K562 (cell line): ENCODE results near the gene WNT11. TPM values are rescaled to one million over a fixed set of nuclear protein-coding genes. Genes with fewer than 3 reads are reported as not detected.

Experiments
- ATAC-seq: fragments of 200-7000 bp; cut with Tn5 transposase; 3 replicates; pipeline ENCODE4 v1.9.1; 2020; ENCODE audit warnings: moderate library complexity
- BruUV-seq: library from RNA; stranded (reverse); fragments of 400-500 nt; replicated peaks from 2 replicates; lab custom pipeline; 2021; lab: Mats Ljungman, UMichigan
- CTCF ChIA-PET: fragments of 300-600 bp; formaldehyde crosslinking; extraction: SDS; loops from one replicate; lab custom pipeline; 2021; ENCODE audit warnings: low intra/inter-chr PET ratio; lab: Yijun Ruan, JAX
- POLR2A ChIA-PET: fragments of 300-600, 350-650 bp; sonication (Branson Sonifier 250); formaldehyde crosslinking; extraction: SDS; loops from one replicate; lab custom pipeline; 2021; ENCODE audit warnings: antibody characterized with exemption, inconsistent platforms; lab: Yijun Ruan, JAX
- DNase-seq, 4 experiments: peaks; one replicate each; pipeline versions ENCODE4 v3.0.0 to v3.0.0-alpha.2; 2011 to 2018; ENCODE audit warnings: low spot score in 3 of 4, mixed read lengths in 3 of 4; ENCODE audit errors: extremely low read depth in 1 of 4
- FAIRE-seq: peaks from 2 replicates; lab custom pipeline; 2011; peaks lifted over from hg19 to GRCh38; lab: Jason Lieb, UNC
- H2AFZ ChIP-seq: 2 replicates; pipeline ENCODE4 v1.6.0; 2011; ENCODE audit warnings: low read depth, low read length, control low read depth, inconsistent platforms
- H3K27ac ChIP-seq: fragments of 200-600 bp; 3 replicates; pipeline ENCODE4 v1.8.0; 2011; ENCODE audit warnings: low read depth, mild to moderate bottlenecking, control low read depth, inconsistent platforms, low read length, moderate library complexity, mixed read lengths; ENCODE audit errors: extremely low read depth
- H3K27me3 ChIP-seq, 2 experiments: fragments of 300-600 bp in 1 of 2; 2 replicates in 1 of 2; 3 replicates in 1 of 2; pipeline versions ENCODE4 v1.6.0 to v1.8.0; 2011; ENCODE audit warnings: inconsistent platforms in 2 of 2, low read length in 2 of 2, mild to moderate bottlenecking in 1 of 2, mixed read lengths in 1 of 2, moderate library complexity in 1 of 2; ENCODE audit not compliant: control insufficient read depth in 2 of 2, insufficient read depth in 2 of 2
- H3K36me3 ChIP-seq: fragments of 300-600 bp; 3 replicates; pipeline ENCODE4 v1.8.0; 2011; ENCODE audit warnings: mild to moderate bottlenecking, low read length, inconsistent platforms; ENCODE audit not compliant: control insufficient read depth, insufficient read depth
- H3K4me1 ChIP-seq, 2 experiments: fragments of 200-600 bp in 1 of 2; replicated peaks in 1 of 2; 2 replicates in 1 of 2; 3 replicates in 1 of 2; pipeline versions ENCODE4 v1.5.1 to v1.8.0; 2011; ENCODE audit warnings: inconsistent platforms in 2 of 2, low read length in 2 of 2, mild to moderate bottlenecking in 1 of 2, mixed read lengths in 1 of 2, moderate library complexity in 1 of 2; ENCODE audit not compliant: control insufficient read depth in 2 of 2, insufficient read depth in 2 of 2
- H3K4me2 ChIP-seq: 2 replicates; pipeline ENCODE4 v1.6.1; 2011; ENCODE audit warnings: low read length, control low read depth, inconsistent platforms, mixed read lengths; ENCODE audit not compliant: insufficient read depth
- H3K4me3 ChIP-seq: fragments of 200-600 bp; sonication (generic), shearing (Covaris generic); 2 replicates; pipeline ENCODE4 v1.5.1; 2016; ENCODE audit warnings: control low read depth, inconsistent platforms
- H3K79me2 ChIP-seq: fragments of 200-600 bp; 3 replicates; pipeline ENCODE4 v1.8.0; 2011; ENCODE audit warnings: low read length, inconsistent platforms; ENCODE audit not compliant: control insufficient read depth, insufficient read depth
- H3K9ac ChIP-seq, 2 experiments: 2 replicates each; pipeline versions ENCODE4 v1.6.0 to v1.6.1; 2011; ENCODE audit warnings: low read depth in 2 of 2, low read length in 2 of 2, control low read depth in 1 of 2, inconsistent platforms in 1 of 2, mild to moderate bottlenecking in 1 of 2, mixed read lengths in 1 of 2; ENCODE audit not compliant: insufficient read depth in 1 of 2
- H3K9me1 ChIP-seq: one replicate; pipeline ENCODE4 v1.6.0; 2011; ENCODE audit warnings: inconsistent platforms, mild to moderate bottlenecking, low read length, moderate library complexity; ENCODE audit not compliant: control insufficient read depth, insufficient read depth
- H3K9me3 ChIP-seq: replicated peaks from 2 replicates; pipeline ENCODE4 v1.5.1; 2011; ENCODE audit warnings: low read depth, low read length, inconsistent platforms; ENCODE audit not compliant: control insufficient read depth, insufficient read depth
- H4K20me1 ChIP-seq: replicated peaks from 2 replicates; pipeline ENCODE4 v1.6.1; 2011; ENCODE audit warnings: low read length, inconsistent platforms, mixed read lengths; ENCODE audit not compliant: control insufficient read depth, insufficient read depth
- CTBP1 ChIP-seq: fragments of 450-650 bp; IDR thresholded peaks from 2 replicates; pipeline ENCODE4 v1.6.1; 2016; ENCODE audit warnings: borderline replicate concordance
- EP400 ChIP-seq: fragments of 450-650 bp; IDR thresholded peaks from 2 replicates; pipeline ENCODE4 v1.6.1; 2017; ENCODE audit warnings: antibody characterized with exemption, mild to moderate bottlenecking, moderate library complexity
- SMAD4 ChIP-seq: fragments of 250-450 bp; sonication (Bioruptor Pico); conservative IDR thresholded peaks from 2 replicates; pipeline ENCODE4 v1.8.0; 2021; ENCODE audit warnings: inconsistent platforms, mild to moderate bottlenecking, moderate library complexity
- VEZF1 ChIP-seq: fragments of 200-800 bp; sonication (Bioruptor generic); IDR thresholded peaks from 2 replicates; pipeline ENCODE4 v1.6.1; 2017; ENCODE audit warnings: missing genetic modification characterization, missing compliant biosample characterization
- ZBED1 ChIP-seq: IDR thresholded peaks from 2 replicates; pipeline ENCODE4 v1.6.1; 2014
- ZBTB11 ChIP-seq, 3 experiments: fragments of 200-800 bp in 1 of 3; fragments of 250-450 bp in 1 of 3; fragments of 450-650 bp in 1 of 3; sonication (Bioruptor Pico) in 1 of 3; sonication (Bioruptor generic) in 1 of 3; formaldehyde crosslinking in 1 of 3; IDR thresholded peaks; 2 replicates each; pipeline versions ENCODE4 v1.6.1 to v1.8.0; 2016 to 2022; ENCODE audit warnings: mild to moderate bottlenecking in 2 of 3, missing genetic modification characterization in 2 of 3, missing compliant biosample characterization in 1 of 3, moderate library complexity in 1 of 3
- ZBTB12 ChIP-seq: fragments of 250-450 bp; sonication (Bioruptor Pico); IDR thresholded peaks from 2 replicates; pipeline ENCODE4 v1.4.0; 2020
- WGBS: fragments of 100-300 bp; shearing (Covaris generic); methylation state at CpG from one replicate; pipeline ENCODE4 v1.1.6; 2016; ENCODE audit warnings: low coverage, mixed read lengths; ENCODE audit not compliant: insufficient coverage; ENCODE audit errors: missing lambda C conversion rate; 5-methylcytosine and 5-hydroxymethylcytosine counted together
- in situ Hi-C: fragments of 300-500 bp; cut with MboI; formaldehyde crosslinking; loops from 4 replicates; pipeline ENCODE4 v1.15.0; 2018; ENCODE audit warnings: inconsistent platforms, mixed read lengths
- intact Hi-C: fragments of 100-400 bp; cut with micrococcal nuclease; formaldehyde crosslinking; loops from 2 replicates; pipeline ENCODE4 v1.14.2; 2022
- polyA plus RNA-seq, 8 experiments: library from polyadenylated mRNA; depleted of rRNA in 4 of 8; stranded (reverse) in 5 of 8; unstranded in 3 of 8; fragments of >200 nt; fragmentation: Nextera tagmentation in 2 of 8; fragmentation: Illumina TruSeq in 1 of 8; extraction: Ambion mirVana in 2 of 8; extraction: Trizol in 1 of 8; gene quantifications; 2 replicates each; pipeline versions ENCODE4 v1.2.1 to v1.2.3, GENCODE V29; 2011 to 2014; ENCODE audit warnings: inconsistent platforms in 1 of 8, missing spikeins in 1 of 8
- total RNA-seq, 7 experiments: library from RNA; depleted of rRNA in 6 of 7; stranded (reverse); fragments of >200 nt in 6 of 7; fragmentation: Illumina TruSeq in 2 of 7; extraction: Trizol in 2 of 7; gene quantifications; 2 replicates each; pipeline versions ENCODE4 v1.2.1 to v1.2.3, GENCODE V29; 2011 to 2021; ENCODE audit warnings: low replicate concordance in 1 of 7

Gene WNT11
- total and polyA plus RNA-seq, 9 of the 15 experiments (the other 6 are each of a cell fraction or from before 2014, with no cell fraction given) = 0.03 to 0.20 (median 0.09) TPM; not detected in 4

DNA sequence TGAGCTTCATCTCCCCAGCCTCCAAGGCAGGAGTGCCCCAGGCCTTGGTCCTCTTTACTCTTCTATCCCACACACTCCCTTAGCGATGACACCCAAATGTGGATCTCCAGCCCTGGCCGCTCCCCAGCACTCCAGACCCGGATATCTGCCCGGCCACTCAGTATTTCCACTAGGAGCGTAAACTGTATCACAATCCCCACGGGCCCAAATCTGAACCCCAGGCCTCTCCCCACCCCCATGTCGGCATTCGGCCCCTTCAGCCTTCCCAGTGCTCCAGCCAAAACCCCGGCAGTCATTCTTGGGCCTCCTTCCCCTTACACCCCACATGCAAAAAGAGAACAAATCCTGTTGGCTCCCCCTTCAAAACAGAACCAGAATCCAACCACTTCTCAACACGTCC is 20.8 kb downstream of the WNT11 start:
- no peak overlapping the region for H3K4me3 ChIP-seq
- no peak for FAIRE-seq
- no peaks in the 10 kb centered on the region for H3K79me2 ChIP-seq
- intact Hi-C loops = no loop called here
- H3K9ac ChIP-seq = peak overlapping the region in 1 of 2 experiments; percentile 75; a peak in 2 of 4 replicates
- 81% methylated on average over 9 of the region's 10 CpGs for WGBS
- H3K4me1 ChIP-seq = peaks cover 27 to 50% of the 10 kb centered on the region in 2 experiments
- ChIA-PET CTCF (no interaction called here), POLR2A (interaction anchor here (0.7 to 1.0 kb wide), 2 partner anchors 67 to 172 kb away, joined by 3 to 4 read pairs; no protein-coding TSS in a partner anchor)
- no peaks in the 10 kb centered on the region for H3K36me3 ChIP-seq
- H3K4me2 ChIP-seq = peak overlapping the region; percentile 41; the same call in 1 of the 2 replicates
- H3K9me1 ChIP-seq = no peaks in the 10 kb centered on the region
- no peaks in the 10 kb centered on the region for H3K27me3 ChIP-seq
- H3K9me3 ChIP-seq = no peaks in the 10 kb centered on the region
- no peak overlapping the region for H3K27ac ChIP-seq
- ATAC-seq = no peak
- DNase-seq = no peak
- no TSS peak for BruUV-seq
- no peak overlapping the region for H2AFZ ChIP-seq
- H4K20me1 ChIP-seq = no peaks in the 10 kb centered on the region
- TF ChIP-seq EP400 = no peak
- in situ Hi-C loops = no loop called here

GRCh38 chr11:76184551-76184993 is 21.7 kb downstream of the WNT11 start:
- Histone ChIP-seq H3K79me2 (no peaks in the 10 kb centered on the region), H3K9ac (peak overlapping the region; percentile 4 to 83; a peak in 3 of 4 replicates), H3K27me3 (no peaks in the 10 kb centered on the region), H3K4me3 (no peak overlapping the region), H3K9me1 (no peaks in the 10 kb centered on the region), H3K27ac (no peak overlapping the region; the same call in 2 of the 3 replicates), H3K9me3 (no peaks in the 10 kb centered on the region), H3K4me2 (peak overlapping the region; percentile 41; the same call in 1 of the 2 replicates), H3K36me3 (no peaks in the 10 kb centered on the region), H3K4me1 (peaks cover 27 to 50% of the 10 kb centered on the region in 2 experiments), H4K20me1 (peaks cover 2% of the 10 kb centered on the region; the same call in 1 of the 2 replicates), H2AFZ (peak overlapping the region; percentile 66)
- ATAC-seq (peak; percentile 75), DNase-seq (peak; percentile 48 to 68 (median 58)), FAIRE-seq (peak; percentile 48)
- in situ Hi-C loops (no loop called here), intact Hi-C loops (no loop called here)
- ChIA-PET POLR2A (interaction anchor here (0.6 to 1.0 kb wide), 6 partner anchors 9 to 782 kb away, joined by 3 to 9 read pairs (median 4); no protein-coding TSS in a partner anchor), CTCF (no interaction called here)
- no TSS peak for BruUV-seq
- 10% methylated on average over 5 of the region's 7 CpGs for WGBS
- peak; percentile 87 for TF ChIP-seq VEZF1 (CRISPR knock-in tag)
- 0 out of 2 replicates have a peak, but pooled peaks have one; percentile 22 for TF ChIP-seq SMAD4 (CRISPR knock-in tag)
- TF ChIP-seq ZBTB11 (CRISPR knock-in tag; IDR thresholded peaks at IDR 0.05) = peak in 1 of 3 experiments; percentile 46; a peak in 1 of 6 replicates
- TF ChIP-seq ZBED1 = 0 out of 2 replicates have a peak, but pooled peaks have one; percentile 35
- TF ChIP-seq ZBTB12 = 0 out of 2 replicates have a peak, but pooled peaks have one; percentile 39
- TF ChIP-seq CTBP1 = 0 out of 2 replicates have a peak, but pooled peaks have one; percentile 24
